Ramos (cell line): Measurements from ENCODE around the gene XXYLT1.

Experiments
- in situ Hi-C: fragments of 300-500 bp; cut with MboI; formaldehyde crosslinking; loops from one replicate; pipeline ENCODE4 v1.14.3; 2022; ENCODE audit warnings: low sequenced_read_pairs; ENCODE audit not compliant: unreplicated experiment

Gene XXYLT1

DNA sequence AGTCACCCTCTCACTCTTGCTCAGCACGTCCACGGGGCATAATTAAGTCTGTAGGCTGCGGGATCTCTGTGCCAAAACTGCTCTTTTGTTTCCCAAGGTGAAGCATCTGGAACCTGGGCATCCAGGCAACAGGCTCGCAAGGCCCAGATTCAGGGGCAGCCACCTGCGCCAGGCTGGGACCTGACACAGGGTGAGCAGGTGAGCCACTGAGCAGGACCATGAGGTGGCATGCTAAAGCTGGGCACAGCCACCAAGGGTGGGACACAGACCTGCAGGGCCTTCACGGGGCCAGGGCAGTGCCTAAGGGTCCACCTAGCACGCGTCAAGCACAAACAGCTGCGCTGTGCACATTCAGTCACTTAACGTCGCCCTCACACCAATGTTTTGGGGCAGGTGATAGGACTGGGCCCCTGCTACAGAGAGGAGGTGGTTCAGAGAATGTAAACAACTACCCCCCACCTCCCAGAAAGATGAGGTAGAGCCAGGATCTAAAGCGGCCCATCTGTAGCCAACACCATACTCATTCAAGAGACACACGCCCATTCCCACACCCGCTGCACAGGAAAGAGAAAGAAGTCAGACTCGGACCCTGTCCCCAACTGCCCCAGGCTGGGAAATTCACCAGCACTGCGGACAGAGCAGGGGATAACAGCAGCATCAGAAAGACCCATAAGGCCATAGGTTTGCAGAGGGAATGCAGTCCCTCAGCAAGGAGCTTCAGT lies 16.3 kb downstream of the XXYLT1 start:
- in situ Hi-C loops: loop anchor here (5.0 kb wide), 1 partner anchor 97 kb away; no protein-coding TSS in a partner anchor

DNA sequence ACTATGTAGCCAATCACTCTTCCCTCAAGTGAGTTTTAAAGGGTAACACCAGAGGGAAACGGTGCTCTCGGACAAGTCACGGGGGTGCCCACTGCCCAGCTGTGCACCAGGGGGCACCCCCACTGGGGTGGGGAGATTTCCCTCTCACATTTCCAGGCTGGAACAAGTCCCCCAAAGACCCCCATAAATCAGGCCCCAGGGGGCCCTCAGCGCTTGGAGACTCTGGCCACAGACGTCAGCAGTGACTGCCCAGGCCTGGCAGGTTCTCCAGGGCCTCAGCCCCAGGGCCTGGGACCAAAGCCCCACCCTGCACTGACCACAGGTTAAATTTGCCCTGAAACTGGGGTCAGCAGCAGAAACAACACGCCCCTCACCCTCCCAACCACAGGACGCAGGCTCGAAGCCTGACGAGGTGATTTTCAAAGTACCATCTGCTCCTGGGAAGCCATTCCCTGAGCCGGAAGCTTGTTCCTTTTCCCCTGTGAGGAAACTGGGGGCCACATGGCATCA lies 17.0 kb downstream of the XXYLT1 start:
- in situ Hi-C loops: no loop called here

DNA sequence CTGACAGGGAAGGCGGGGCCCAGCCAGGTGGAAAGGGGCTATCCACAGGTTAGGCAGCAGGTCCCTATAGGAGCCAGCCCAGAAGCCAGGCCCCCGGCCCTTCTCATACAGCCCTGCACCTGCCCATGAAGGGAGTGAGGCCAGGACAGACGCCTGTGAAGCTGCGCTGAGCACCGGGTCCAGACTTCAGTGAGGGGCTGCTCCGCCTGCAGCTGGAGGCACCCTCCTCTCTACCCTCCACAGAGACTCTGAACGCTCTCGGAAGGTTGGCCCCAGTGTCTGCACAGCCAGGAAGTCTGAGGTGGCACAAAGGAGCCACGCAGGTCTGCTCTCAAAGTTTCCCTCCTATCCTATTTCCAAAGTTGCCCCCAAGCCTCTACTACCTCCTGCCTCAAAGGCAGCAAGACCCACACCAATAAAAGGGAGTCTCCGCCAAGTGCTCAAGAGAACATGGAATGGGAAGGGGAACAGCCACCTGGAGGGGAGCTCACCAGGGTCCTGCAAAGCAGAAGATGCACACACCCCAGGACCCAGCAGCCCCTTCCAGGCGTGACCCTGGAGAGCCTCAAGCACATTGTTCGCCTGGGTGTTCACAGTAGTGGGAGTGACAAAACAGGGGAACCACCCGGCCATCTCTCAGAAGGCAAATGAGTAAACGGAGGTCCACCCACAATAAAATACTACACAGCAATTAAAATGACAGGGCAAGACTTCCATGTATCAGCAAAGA lies 19.5 kb downstream of the XXYLT1 start:
- in situ Hi-C loops: no loop called here

DNA sequence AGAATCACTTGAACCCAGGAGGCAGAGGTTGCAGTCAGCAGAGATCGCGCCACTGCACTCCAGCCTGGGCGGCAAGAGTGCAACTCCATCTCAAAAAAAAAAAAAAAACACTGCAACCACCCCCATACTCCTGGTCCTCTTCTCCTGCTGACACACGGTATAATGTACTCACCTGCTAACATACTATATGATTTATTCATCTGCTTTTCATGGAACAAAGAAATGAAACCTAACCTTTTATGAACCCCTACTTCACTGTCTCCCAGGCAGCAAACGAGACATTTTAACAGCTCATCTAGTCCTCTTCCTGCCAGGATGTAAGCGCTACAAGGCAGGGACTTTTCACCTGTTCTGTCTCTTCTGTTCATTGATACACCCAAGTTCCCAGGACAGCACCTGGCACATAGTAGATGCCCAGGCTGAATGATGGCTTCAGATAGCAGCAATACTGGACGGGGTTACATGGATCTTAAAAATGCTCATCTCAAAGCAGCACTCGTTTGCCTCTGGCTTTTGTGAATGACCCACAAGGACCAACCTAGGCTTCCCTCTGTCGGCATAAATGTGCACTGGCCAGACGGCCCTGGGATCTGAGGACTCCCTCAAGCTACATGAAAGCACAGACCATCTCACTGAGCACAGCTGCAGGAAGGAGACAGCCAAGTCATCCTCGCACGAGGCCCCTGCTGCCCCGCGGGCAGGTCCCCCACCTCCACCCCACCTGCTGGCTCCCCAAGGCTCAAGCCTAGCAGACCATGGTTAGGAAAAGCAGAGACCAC lies 20.3 kb downstream of the XXYLT1 start:
- in situ Hi-C loops: no loop called here

DNA sequence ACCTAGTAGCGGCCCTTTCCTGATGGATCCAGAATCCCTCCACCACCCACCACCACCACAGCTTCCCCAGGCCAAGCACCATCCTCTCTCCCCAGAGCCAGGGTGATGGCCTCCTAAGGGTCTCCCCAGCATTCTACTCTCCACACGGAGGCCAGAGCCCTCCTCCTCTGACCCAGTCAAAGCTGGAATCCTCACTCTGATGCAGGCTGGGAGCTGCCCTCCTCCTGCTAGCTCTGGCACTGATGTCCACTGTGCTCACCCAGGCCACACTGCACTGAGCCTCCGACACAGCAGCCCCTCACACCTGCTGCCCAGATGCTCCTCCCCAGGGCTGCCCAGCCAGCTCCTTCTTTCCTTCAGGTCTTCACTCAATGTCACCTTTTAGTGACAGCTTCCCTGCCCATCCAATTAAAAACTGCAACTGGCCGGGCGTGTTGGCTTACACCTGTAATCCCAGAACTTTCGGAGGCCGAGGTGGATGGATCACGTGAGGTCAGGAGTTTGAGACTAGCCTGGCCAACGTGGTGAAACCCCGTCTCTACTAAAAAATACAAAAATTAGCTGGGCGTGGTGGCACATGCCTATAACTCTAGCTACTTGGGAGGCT lies 21.0 kb downstream of the XXYLT1 start:
- in situ Hi-C loops: no loop called here

DNA sequence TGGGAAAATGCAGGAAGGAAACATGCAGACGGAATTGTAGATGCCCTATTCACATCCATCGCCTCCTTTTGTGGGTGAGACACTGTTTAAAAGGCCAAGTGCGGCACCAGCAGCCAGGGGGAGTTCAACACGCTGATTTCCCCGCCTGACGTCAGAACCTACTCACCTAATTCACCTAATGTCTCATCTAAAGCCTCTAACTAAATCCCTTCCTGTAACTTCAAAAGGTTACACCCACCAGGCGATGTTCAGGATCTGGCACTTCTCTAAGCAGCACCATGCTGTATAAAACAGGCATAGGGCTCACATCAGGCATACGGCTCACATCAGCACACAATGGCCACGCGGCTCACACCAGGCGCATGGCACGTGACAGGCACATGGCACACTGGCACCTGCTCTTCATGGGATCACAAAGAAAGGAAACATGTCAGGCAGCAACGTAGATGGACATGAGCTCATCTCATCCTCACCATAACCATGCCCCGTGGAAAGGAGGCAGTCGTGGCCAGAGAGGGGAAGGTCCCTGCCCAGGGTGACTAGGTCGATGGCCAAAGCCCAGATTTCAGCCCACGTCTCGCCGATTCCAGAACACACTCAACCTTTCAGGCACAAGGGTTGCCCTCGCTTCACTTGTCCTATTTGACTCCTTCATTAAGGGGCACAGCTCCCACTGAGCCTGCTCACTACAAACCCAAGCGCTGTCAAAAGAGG lies 21.7 kb downstream of the XXYLT1 start:
- in situ Hi-C loops: no loop called here

DNA sequence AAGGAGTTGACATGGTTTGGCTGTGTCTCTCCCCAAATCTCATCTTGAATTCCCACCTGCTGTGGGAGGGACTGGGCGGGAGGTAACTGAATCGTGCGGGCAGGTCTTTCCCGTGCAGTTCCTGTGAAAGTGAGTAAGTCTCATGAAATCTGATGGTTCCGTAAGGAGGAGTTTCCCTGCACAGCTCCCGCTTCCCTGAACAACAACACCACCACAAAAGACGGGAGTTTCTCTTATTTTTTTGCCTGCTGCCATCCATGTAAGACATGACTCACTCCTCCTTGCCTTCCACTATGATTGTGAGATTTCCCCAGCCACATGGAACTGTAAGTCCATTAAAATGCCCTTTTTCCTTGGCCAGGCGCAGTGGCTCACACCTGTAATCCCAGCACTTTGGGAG lies 22.7 kb downstream of the XXYLT1 start:
- in situ Hi-C loops: no loop called here

DNA sequence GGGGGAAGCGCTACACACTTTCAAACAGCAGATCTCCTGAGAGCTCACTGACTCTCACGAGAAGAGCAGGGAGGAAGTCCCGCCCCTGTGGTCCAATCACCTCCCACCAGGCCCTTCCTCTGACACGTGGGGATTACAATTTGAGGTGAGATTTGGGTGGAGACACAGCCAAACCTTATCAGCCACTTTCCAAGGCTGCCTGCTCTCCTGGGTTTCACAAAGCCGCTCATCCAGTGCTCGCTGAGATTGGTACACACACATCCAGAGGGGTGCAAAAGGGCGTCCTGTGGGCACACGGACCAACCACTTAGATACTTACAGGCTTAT lies 23.1 kb downstream of the XXYLT1 start:
- in situ Hi-C loops: no loop called here

DNA sequence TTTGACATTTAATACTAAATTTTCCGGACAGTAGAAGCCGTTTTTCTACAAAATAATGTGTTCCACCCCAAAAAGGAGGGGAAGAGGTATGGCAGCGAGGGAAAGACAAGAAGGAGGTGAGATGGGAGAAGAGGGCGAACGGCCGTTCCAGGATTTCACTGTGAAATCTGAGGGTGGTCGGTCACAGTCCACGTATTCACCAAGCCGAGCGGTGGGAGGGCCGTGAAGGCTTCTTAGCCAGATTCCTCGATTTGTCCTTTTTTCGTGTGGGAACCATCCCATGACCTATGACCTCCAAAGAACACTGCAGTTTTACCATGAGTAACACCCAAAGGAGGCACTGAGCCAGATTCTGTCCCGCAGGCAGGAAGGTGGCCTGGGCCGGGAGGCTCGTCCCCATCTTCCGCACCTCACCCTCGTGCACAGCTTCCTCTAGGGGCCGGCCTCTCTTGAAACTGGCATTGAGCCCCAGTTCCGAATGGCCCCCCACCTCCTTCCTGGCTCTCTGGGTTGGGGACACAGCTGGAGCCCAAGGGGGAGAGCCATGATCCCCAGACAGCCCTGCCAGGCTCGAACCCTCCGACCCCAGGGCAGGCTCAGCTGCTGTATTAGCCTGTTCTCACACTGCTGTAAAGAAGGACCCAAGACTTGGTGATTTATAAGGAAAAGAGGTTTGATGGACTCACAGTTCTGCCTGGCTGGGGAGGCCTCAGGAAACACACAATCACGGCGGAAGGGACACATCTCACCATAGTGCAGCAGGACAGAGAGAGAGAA lies 23.7 kb downstream of the XXYLT1 start:
- in situ Hi-C loops: no loop called here

DNA sequence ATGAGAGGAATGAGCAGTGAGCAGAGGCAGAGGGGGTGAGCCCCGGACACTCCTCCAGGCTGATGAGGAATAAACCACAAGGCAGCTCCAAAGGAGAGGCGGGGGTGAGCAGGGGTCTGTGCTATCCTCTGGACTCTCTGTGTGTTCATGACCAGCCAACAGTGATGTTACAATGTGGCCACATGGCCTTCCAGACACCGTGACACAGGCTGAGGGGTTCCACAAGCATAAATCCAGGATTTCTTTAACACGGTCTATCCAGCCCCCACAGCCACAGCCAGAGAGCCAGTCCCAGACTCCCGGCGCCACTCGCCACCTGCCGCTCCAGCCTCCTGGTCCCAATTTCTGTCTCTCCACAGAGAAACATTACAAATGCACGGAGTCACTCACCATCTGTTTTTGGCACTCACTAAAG lies 24.4 kb downstream of the XXYLT1 start:
- in situ Hi-C loops: no loop called here

DNA sequence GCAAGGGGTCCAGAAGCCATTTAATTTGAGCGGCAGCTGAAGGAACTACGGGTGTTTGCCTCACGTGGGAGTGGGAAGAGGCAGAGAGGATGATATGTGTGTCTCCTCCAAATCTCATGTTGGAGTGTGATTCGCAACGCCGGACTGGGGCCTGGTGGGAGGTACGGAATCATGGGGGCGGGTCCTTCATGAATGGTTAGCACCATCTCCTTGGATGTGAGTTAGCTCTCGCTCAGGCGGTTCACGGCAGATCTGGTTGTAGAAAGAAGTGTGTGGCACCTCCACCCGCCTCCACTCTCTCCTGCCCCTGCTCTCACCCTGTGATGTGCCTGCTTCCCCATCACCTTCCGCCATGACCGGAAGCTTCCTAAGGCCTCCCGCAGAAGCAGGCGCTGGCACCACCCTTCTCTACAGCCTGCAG lies 25.4 kb downstream of the XXYLT1 start:
- in situ Hi-C loops: no loop called here

DNA sequence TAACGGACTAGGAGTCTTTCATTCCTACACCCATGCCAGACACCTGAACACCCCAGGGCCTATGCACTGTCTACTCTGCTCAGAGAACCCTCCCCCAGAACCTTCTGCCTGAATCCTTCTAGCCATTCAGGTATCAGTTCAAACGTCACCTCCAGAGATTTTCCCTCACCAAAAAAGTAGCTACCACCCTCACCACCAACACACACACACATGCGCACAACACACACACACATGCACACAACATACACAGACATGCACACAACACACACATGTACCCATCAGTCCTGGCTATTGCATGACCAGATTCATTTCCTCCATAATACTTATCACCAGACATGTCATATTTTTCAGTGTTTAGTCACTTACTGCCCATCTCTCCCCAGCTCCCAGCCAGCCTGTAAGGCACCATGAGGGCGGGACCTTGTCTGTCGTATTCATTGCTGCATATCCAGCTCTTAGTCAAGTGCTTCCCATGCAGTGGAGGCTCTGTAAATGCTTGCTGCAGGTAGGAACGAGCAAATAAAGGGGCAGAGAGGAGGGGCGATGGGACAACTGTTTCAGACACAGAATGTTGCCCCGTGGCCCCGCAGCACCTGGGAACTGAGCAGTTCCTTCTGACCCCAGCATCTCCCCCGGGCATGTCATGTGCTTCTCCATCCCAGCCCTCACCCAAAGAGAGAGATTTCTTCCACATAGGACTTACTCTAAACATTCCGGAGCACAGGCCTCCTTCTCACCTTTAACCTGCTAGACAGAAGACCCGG lies 29.2 kb downstream of the XXYLT1 start:
- in situ Hi-C loops: no loop called here

DNA sequence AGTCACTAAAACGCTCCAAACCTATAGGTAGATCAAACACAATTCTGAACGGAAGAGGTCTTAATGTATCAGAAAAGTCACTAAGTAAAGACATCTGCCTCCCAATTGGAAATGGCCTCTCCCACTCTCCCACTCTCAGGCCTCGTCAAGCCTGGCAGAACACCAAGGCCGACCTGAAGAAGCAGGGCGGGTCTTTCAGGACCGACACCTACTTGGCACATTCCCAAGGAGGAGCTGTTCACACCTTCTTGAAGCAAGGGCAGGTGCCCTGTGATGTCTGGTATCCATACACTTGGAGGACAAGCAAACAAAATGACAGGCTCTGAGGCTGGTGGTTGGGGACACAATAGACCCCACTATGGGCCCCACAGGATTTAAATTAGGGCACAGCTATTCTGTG lies 30.0 kb downstream of the XXYLT1 start:
- in situ Hi-C loops: no loop called here

DNA sequence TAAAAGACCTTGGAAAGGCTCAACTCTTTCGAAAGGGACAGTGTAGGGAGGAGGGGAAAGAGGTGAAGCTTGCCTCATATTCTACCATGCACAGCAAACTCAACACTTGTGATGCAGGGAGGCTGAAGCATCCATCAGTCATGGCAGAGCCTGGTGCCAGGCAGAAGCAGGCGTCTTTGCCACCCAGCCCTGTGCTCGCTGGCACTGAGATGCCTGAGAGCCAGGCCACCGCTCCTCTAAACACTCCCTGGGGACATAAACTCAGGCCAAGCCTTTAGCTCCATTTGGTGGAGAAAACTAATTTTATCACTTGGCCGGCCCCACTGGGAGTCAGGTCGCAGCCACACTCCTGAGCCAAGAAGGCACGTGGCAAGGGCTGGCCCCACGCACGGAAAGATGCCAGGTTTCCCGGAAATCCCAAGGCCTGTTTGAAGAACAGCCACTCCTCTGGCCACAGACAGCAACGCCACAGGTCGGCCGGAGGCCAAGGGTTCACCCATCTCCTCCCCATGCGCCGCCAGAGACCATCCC lies 30.7 kb downstream of the XXYLT1 start:
- in situ Hi-C loops: no loop called here

DNA sequence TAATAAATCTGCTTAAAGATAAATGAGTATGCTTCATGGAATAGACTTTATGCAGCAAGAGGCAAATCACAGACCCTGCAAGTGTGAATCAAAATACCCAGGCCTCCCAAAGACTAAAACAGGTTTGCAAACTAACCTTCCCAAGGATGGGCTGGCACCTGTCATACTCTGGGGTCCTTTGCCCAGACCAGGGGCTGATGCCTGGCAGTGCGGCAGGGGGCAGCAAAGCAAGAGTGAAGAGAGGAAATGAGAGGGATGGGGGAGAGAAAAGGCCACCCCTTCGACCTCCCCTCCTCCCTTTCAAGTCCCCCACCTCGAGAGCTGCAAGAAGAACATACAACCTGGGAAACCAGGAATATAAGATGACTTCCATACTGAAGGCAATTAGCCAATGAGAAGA lies 31.8 kb downstream of the XXYLT1 start:
- in situ Hi-C loops: no loop called here

DNA sequence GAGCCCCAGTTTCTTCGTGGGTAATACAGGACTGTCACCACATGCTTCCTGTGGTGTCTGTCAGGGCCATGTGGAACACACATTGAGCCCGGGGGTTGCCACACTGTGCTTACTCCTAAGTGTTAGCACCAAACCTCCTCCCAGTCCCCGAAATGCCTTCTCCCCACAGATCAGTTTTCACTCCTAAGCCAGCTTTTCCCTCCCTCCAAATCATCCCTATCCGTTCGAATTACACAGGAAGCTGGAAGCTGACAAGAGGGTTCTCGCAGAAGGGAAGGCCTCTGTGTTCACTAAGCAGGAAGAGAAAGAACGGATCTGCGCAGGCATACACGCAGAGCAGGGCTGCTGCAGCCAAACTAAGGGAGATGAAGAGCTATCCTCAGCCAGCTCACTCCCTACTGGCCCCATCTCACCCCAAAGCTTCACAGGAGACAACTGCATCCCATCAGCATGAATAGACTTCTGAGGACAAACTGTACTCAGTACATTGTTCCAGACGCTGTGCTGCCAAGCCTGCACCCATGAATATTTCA lies 32.3 kb downstream of the XXYLT1 start:
- in situ Hi-C loops: no loop called here

DNA sequence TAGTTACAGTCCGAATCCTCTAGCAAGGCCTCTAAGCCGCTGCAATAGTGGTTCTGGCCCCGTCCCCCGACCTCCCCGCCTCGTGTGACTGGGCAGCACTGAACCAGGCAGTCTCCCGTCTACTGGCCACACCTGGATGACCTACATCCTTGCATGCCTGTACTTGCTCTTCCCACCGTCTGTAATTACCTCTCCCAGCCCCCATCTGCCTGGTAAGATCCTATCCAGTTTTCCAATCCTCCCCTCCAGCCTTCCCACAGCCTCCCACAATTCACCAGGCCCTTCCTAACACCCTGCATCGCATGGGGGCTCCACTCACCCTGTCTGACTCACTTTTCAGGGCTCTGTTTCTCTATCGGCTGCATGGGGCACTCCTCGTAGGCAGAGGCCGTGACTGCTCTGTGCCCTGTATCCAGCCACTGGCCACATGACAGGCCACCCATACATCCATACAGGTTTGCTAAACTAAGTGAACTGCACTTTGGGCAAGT lies 32.8 kb downstream of the XXYLT1 start:
- in situ Hi-C loops: no loop called here
